Motor neuron (in vitro differentiated cells): Measurements from ENCODE around the gene SLC6A6. TPM values are rescaled to one million over a fixed set of nuclear protein-coding genes. Genes with fewer than 3 reads are reported as not detected.

Experiments used
- total RNA-seq, 8 experiments: library from RNA; unstranded; fragments of 300-600 nt; gene quantifications; 2 replicates each; pipeline versions ENCODE4 v1.2.3 to v1.2.4, GENCODE V29; 2022

The SLC6A6 gene
- total RNA-seq, 8 experiments from 2014 or later = 5.6 to 53.5 (median 8.3) TPM

Other genes starting within 250 kb of the SLC6A6 start
- gene XPC, start 224.0 kb upstream of the SLC6A6 start, total RNA-seq = 10 to 100 TPM; 22.3 to 94.0 (median 36.3) TPM
- gene LSM3, start 223.8 kb upstream of the SLC6A6 start, total RNA-seq = 10 to 100 TPM; 15.5 to 24.5 (median 19.5) TPM
- gene GRIP2, start 137.7 kb downstream of the SLC6A6 start, total RNA-seq = 10 to 100 TPM in 2 of 8 experiments, 1 to 10 TPM in 6; 3.1 to 25.1 (median 4.6) TPM
- 10 to 100 TPM; 16.4 to 38.6 (median 23.2) TPM for gene CCDC174, start 249.2 kb downstream of the SLC6A6 start, total RNA-seq